Adipocyte (in vitro differentiated cells): ENCODE measurements around the gene DAPK3.
"Not testable (repeated sequence)": the region's sequence is repeated elsewhere in the genome, so short reads cannot be mapped to it uniquely, and the experiment has no call there.

ENCODE experiments used
- DNase-seq: peaks from one replicate; pipeline ENCODE4 v3.0.0-alpha.2; 2015; ENCODE audit warnings: low read depth
- H3K27me3 ChIP-seq: replicated peaks from 2 replicates; pipeline ENCODE4 v1.7.0; 2013; ENCODE audit warnings: mild to moderate bottlenecking, low read length, moderate library complexity; ENCODE audit not compliant: control insufficient read depth, insufficient read depth
- H3K36me3 ChIP-seq: 2 replicates; pipeline ENCODE4 v1.7.0; 2013; ENCODE audit warnings: low read length, mild to moderate bottlenecking, moderate library complexity; ENCODE audit not compliant: control insufficient read depth, insufficient read depth, severe bottlenecking
- H3K4me1 ChIP-seq: 2 replicates; pipeline ENCODE4 v1.7.0; 2013; ENCODE audit warnings: mild to moderate bottlenecking, low read length, moderate library complexity; ENCODE audit not compliant: control insufficient read depth, insufficient read depth
- H3K4me3 ChIP-seq: 2 replicates; pipeline ENCODE4 v1.7.0; 2013; ENCODE audit warnings: mild to moderate bottlenecking, low read length, moderate library complexity
- H3K9ac ChIP-seq: 2 replicates; pipeline ENCODE4 v1.7.0; 2013; ENCODE audit warnings: mild to moderate bottlenecking, low read length, moderate library complexity
- H3K9me3 ChIP-seq: 2 replicates; pipeline ENCODE4 v1.7.0; 2013; ENCODE audit warnings: mild to moderate bottlenecking, low read length, moderate library complexity; ENCODE audit not compliant: control insufficient read depth

The DAPK3 gene

GRCh38 chr19:3944018-3944721 is 26.7 kb downstream of the DAPK3 start:
- H3K36me3 ChIP-seq = no peaks in the 10 kb centered on the region
- H3K9ac ChIP-seq = no peak overlapping the region
- H3K4me1 ChIP-seq = peaks cover 4% of the 10 kb centered on the region
- H3K9me3 ChIP-seq = no peaks in the 10 kb centered on the region
- H3K4me3 ChIP-seq = no peak overlapping the region
- DNase-seq = no peak
- no peaks in the 10 kb centered on the region for H3K27me3 ChIP-seq

DNA sequence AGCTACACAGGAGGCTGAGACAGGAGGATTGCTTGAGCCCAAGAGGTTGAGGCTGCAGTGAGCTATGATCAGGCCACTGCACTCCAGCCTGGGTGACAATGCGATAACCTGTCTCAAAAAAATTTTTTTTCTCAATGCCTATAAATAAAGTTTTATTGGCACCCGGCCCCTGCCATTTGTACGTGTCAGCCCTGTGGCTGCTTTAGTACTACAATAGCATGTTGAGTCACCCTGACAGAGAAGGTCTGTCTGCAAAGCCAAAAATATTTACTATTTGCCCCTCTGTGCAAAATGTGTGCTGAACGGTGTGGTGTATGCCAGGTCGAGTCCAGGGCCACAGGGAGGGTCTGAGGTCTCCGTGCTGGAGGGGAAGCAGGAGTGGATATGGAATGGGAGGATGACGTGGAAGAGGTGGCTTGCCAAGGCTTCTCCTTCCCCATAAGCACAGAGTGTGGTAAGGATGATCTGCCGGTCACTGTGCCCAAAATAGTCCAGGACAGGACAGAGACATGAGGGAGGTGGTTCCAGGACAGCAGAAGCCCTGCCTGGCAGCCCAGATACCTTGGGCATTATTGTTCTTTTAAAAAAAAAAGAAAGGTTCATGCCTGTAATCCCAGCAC is 28.0 kb downstream of the DAPK3 start:
- no peak for DNase-seq
- Histone ChIP-seq H3K9me3 (no peaks in the 10 kb centered on the region), H3K9ac (no peak overlapping the region), H3K27me3 (no peaks in the 10 kb centered on the region), H3K4me3 (no peak overlapping the region), H3K36me3 (no peaks in the 10 kb centered on the region), H3K4me1 (peaks cover 4% of the 10 kb centered on the region)

- H3K4me3 ChIP-seq, DNase-seq, H3K9ac ChIP-seq, H3K9me3 ChIP-seq, H3K36me3 ChIP-seq, H3K4me1 ChIP-seq: not testable (repeated sequence)
- H3K27me3 ChIP-seq = peaks cover 13% of the 10 kb centered on the region
These were observed 32.5 kb downstream of the DAPK3 start for GRCh38 chr19:3938300-3938950.

- Histone ChIP-seq H3K27me3 (peaks cover 14% of the 10 kb centered on the region), H3K9me3 (no peaks in the 10 kb centered on the region), H3K4me1 (no peaks in the 10 kb centered on the region), H3K9ac (no peak overlapping the region), H3K36me3 (no peaks in the 10 kb centered on the region), H3K4me3 (no peak overlapping the region)
- DNase-seq = no peak
These were observed 34.1 kb downstream of the DAPK3 start for GRCh38 chr19:3936506-3937442.

DNA sequence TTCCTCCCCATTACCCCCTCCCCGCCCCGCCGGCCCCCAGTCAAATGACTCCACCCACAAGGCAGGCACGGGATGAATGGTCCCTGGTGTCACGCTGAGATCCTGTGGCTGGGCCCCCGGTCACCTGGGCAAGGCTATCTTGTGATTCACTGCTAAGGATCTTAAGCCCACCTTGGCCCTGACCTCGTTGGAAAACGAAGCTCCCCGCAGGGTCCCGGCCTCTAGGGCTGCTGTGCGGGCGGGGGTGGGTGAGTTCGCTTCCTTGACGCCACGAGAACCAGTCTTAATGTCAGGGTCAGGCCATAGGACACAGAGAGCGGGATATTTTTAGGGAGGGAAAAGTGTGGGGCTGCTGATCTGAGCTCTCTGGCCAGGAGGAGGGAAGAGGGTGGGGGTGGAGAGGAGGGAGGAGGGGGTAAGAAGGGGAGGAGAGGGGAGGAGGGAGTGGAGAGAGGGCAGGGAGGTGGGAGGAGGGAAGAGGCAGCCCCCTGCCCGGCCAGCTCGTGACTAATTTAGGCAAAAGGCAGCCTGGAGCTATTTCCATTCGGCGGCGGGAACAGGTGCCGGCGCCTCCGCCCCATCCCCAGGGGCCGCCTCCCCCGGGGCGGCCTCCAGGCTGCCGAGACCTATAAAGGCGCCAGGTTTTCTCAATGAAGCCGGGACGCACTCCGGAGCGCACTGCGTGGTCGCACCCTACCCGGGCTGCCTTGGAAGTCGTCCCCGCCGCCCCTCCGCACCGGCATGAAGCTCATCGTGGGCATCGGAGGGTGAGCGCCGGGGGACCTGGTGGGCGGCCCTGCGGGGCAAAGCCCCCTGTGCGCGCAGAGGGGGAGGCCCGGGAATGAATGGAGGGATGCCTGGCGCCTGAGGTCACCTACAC is 37.7 kb downstream of the DAPK3 start, which contains the start of gene NMRK2:
NMRK2 (plus strand) TSS at position 139 of the 880 bp plus-strand sequence; CDS start at position 742, 603 bp downstream.
- H3K4me1 ChIP-seq = no peaks in the 10 kb centered on the region
- H3K4me3 ChIP-seq = no peak within 1 kb of the TSS
- no peak for DNase-seq
- no peak within 1 kb of the TSS for H3K9ac ChIP-seq
- peaks cover 23% of the 10 kb centered on the region for H3K27me3 ChIP-seq
- H3K9me3 ChIP-seq = no peaks in the 10 kb centered on the region
- no peaks in the 10 kb centered on the region for H3K36me3 ChIP-seq

- Histone ChIP-seq H3K27me3 (peaks cover 16% of the 10 kb centered on the region), H3K4me3 (no peak overlapping the region), H3K36me3 (no peaks in the 10 kb centered on the region), H3K4me1 (no peaks in the 10 kb centered on the region), H3K9ac (no peak overlapping the region), H3K9me3 (no peaks in the 10 kb centered on the region)
- DNase-seq = no peak
These were observed 39.9 kb downstream of the DAPK3 start for GRCh38 chr19:3931041-3931440.

DNA sequence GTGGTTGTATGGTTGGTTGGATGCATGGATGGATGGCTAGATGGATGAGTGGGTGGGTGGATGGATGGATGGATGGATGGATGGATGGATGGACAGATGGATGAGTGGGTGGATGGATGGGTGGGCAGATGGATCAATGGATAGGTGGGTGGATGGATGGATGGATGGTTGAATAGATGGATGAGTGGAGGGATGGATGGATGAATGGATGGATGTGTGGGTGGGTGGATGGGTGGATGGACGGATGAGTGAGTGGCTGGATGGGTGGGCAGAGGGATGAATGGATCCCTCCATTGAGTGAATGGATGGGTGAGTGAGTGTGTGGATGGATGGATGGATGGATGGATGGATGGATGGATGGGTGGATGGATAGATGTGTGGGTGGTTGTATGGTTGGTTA is 47.0 kb downstream of the DAPK3 start:
- no peaks in the 10 kb centered on the region for H3K27me3 ChIP-seq
- no peak for DNase-seq

DNA sequence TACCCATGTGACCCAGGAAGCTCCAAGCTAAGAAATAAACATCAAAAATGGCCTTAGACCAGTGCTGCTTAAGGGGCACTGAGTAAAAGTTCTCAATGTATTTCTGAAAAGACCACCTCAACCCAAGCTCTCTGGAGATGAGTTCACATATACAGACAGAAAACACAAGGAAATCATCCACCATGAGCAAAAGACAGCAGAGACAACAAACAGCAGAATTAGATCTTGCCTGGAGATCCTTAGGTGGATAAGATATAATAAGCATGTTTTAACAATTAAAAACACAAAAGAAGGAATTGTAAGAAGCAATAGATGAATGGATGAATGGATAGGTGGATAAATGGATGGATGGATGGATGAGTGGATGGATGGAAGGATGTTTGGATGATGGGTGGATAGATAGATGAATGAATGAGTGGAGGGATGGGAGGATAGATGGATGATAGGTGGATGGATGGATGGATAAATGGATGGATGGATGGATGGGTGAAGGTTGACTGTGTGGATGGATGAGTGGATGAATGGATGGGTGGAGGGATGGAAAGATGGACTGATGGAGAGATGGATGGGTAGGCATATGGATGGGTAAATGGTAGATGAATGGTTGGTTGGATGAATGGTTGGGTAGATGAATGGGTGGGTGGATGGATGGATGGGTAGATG is 47.7 kb downstream of the DAPK3 start:
- no peaks in the 10 kb centered on the region for H3K36me3 ChIP-seq
- H3K9me3 ChIP-seq = peaks cover 35% of the 10 kb centered on the region
- H3K9ac ChIP-seq = no peak overlapping the region
- no peak for DNase-seq
- no peaks in the 10 kb centered on the region for H3K4me1 ChIP-seq
- no peak overlapping the region for H3K4me3 ChIP-seq
- H3K27me3 ChIP-seq = no peaks in the 10 kb centered on the region

More for the DNA sequence above, 47.0 kb downstream of the DAPK3 start:
- Histone ChIP-seq H3K9ac (no peak overlapping the region), H3K4me3 (no peak overlapping the region), H3K9me3 (peaks cover 35% of the 10 kb centered on the region), H3K36me3 (no peaks in the 10 kb centered on the region), H3K4me1 (no peaks in the 10 kb centered on the region)

DNA sequence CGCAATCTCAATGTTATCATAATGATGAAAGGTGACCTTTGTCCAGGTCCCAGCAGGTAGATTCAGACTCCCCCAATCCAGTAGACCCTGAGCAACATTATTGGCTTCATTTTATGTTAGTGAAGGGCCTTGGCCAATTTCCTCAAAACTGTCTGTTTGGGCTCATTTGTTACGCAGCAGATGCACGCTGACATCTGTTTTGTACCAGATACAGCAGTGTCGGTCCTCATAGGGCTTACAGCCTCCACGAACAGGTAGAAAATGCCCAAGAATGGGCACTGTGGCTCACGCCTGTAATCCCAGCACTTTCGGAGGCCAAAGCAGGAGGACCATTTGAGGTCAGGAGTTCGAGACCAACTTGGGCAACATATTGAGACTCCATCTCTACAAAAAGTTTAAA is 51.1 kb downstream of the DAPK3 start:
- Histone ChIP-seq H3K9ac (no peak overlapping the region), H3K4me3 (no peak overlapping the region), H3K36me3 (no peaks in the 10 kb centered on the region), H3K9me3 (peaks cover 28% of the 10 kb centered on the region), H3K4me1 (no peaks in the 10 kb centered on the region), H3K27me3 (no peaks in the 10 kb centered on the region)
- DNase-seq = no peak

- no peak for DNase-seq
- Histone ChIP-seq H3K4me1 (no peaks in the 10 kb centered on the region), H3K9ac (no peak overlapping the region), H3K27me3 (no peaks in the 10 kb centered on the region), H3K9me3 (peaks cover 6% of the 10 kb centered on the region), H3K36me3 (no peaks in the 10 kb centered on the region), H3K4me3 (no peak overlapping the region)
These were observed 54.9 kb downstream of the DAPK3 start for GRCh38 chr19:3916033-3916432.
